Middle frontal gyrus (tissue), 1 donor: Measurements from ENCODE around the gene ENPEP.
"Not testable (repeated sequence)": the region's sequence is repeated elsewhere in the genome, so short reads cannot be mapped to it uniquely, and the experiment has no call there.

Experiments used
- DNase-seq: peaks from one replicate; pipeline ENCODE4 v3.0.0-alpha.2; 2015; ENCODE audit warnings: low spot score; ENCODE audit errors: extremely low spot score

ENPEP gene, protein sequence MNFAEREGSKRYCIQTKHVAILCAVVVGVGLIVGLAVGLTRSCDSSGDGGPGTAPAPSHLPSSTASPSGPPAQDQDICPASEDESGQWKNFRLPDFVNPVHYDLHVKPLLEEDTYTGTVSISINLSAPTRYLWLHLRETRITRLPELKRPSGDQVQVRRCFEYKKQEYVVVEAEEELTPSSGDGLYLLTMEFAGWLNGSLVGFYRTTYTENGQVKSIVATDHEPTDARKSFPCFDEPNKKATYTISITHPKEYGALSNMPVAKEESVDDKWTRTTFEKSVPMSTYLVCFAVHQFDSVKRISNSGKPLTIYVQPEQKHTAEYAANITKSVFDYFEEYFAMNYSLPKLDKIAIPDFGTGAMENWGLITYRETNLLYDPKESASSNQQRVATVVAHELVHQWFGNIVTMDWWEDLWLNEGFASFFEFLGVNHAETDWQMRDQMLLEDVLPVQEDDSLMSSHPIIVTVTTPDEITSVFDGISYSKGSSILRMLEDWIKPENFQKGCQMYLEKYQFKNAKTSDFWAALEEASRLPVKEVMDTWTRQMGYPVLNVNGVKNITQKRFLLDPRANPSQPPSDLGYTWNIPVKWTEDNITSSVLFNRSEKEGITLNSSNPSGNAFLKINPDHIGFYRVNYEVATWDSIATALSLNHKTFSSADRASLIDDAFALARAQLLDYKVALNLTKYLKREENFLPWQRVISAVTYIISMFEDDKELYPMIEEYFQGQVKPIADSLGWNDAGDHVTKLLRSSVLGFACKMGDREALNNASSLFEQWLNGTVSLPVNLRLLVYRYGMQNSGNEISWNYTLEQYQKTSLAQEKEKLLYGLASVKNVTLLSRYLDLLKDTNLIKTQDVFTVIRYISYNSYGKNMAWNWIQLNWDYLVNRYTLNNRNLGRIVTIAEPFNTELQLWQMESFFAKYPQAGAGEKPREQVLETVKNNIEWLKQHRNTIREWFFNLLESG

DNA sequence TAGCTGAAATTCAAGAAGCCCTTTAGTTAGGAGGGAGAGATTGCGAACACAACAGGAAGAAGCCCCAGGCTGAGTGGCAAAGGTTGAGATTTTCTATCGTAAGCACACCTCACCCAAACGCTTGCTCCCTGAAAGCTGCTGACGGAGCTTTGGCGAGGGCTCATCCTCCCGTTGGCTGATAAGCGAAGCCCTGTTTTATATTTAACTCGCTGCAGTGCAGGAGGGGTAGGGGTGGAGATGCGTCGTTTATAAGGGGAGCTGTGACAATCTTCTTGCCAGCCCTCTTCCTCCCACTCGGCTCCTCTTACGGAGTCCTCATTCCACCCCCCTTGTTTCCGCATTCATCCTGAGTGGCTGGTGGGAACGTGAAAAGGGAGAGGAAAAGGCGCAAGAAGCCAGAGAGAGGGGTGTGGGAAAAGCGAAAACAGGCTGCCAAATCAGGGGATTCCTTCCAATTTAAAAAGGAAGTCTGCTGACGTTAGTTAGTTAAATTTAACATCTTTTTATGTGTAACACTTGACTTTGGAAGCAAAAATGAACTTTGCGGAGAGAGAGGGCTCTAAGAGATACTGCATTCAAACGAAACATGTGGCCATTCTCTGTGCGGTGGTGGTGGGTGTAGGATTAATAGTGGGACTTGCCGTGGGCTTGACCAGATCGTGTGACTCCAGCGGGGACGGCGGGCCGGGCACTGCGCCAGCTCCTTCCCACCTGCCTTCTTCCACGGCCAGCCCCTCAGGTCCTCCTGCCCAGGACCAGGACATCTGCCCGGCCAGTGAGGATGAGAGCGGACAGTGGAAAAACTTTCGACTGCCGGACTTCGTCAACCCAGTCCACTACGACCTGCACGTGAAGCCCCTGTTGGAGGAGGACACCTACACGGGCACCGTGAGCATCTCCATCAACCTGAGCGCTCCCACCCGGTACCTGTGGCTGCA lies at the start of gene ENPEP:
Gene ENPEP, plus strand, starts transcription at position 275 of the 938 bp plus-strand sequence. Its CDS starts 260 bp downstream, at position 535.
- DNase-seq: no peak

DNA sequence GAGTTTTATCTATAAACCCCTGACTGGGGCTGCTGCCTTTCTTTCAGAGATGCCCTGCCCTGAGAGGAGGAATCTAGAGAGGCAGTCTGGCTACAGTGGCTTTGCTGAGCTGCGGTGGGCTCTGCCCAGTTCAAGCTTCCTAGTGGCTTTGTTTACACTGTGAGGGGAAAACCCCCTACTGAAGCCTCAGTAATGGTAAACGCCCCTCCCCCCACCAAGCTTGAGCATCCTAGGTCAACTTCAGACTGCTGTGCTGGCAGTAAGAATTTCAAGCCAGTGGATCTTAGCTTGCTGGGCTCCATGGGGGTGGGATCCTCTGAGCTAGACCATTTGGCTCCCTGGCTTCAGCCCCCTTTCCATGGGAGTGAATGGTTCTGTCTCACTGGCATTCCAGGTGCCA lies 44.1 kb upstream of the ENPEP start:
- not testable (repeated sequence) for DNase-seq

DNA sequence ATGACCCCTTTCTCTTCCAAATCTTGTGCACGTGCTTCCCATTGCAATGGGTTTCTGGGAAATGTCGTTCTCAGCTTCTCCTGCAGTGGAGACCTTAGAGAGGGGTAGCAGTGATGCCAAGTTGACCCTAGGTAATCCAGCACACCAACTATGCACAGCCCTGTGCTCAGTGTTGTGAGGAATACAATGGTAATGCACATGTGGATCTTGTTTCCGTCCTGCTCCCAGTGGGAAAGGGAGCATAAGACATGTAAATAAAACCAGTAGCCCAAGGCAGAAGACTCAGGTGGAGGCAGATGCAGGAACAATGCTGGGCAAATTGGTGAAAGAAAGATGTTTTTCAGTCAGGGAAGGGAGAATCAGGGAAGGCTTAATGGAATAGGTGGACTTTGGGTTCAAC lies 38.7 kb upstream of the ENPEP start:
- not testable (repeated sequence) for DNase-seq

DNA sequence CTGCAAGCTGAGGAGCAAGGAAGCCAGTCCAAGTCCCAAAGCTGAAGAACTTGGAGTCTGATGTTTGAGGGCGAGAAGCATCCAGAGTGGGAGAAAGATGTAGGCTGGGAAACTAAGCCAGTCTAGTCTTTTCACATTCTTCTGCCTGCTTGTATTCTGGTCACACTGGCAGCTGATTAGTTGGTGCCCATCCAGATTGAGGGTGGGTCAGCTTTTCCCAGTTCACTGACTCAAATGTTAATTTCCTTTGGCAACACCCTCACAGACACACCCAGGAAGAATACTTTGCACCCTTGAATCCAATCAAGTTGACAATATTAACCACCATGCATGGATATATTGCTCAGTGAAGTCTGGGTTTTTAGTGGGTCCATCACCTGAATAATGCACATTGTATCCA lies 36.7 kb upstream of the ENPEP start:
- DNase-seq: not testable (repeated sequence)

DNA sequence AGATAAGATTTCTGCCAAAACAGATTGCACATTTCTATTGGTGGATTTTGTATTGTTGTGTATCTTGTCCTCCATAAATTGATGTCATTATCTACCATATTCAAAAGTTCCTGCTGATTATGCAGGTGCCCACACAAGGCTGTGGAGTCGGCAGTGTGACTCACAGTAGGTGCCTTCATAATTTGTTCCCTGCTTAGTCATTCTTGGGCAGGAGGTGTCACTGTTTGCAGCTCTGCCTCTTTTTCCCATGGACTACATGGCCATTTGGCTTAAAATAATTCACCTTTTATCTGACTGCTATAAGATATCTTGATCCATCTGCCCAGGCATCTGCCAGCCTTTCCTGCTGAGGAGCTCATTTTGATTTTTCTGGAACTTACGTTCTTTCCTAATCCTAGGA lies 33.6 kb upstream of the ENPEP start:
- DNase-seq: no peak

DNA sequence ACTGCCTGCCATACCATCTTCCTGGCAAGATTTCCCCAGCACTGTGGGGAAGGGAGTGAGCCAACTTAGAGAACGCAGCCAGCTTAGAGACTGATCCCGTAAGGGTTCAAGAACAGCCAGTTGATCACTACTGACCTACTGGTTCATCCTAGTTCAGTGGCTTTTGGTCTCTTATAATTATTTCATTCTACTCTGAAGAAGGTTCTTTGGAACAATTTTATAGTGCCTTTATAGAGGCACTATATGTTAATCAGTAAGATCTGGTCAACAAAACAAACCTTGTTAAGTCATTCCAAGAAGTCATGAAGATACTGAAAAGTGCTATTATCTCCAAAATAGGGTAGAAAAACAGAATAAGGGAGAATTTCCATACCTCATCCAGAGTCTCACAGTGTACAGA lies 33.2 kb upstream of the ENPEP start:
- no peak for DNase-seq

DNA sequence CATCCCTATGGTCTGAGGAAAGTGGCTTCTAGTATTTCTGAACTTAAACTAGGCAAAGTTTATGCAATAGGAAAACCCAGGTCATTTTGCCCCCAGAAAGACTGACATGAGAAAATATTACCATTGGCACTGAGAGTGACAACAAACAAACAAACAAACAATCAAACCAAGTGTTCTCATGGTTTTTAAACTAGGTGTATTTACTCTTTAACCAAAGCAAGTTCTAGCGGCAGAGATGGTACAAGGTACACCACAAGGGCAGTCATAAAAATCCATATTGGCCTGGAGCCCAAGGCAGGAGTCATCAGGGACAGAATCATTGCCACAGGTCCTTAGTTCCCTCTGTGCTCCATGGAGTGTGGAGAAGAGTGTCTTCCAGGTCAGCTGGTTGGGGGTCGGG lies 26.0 kb upstream of the ENPEP start:
- no peak for DNase-seq

DNA sequence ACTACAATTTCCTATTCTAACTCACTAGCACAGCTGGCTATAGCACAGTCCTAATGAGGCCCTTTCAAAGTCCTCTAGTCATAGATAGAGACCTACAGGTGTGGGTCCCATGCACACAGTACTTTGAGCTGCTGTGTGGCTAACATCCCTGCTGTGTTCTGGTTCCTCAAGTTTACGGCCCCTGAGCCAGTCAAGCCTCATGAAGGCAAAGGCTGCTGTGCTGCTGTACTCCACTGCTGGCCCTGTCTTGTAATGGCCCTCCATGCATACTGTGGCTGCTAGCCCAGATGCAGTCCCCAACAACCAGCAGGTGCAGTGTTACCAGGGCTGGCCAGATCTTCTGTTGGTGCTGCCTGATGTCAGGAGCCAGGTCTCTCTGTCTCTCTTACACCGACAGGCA lies 23.4 kb upstream of the ENPEP start:
- no peak for DNase-seq

DNA sequence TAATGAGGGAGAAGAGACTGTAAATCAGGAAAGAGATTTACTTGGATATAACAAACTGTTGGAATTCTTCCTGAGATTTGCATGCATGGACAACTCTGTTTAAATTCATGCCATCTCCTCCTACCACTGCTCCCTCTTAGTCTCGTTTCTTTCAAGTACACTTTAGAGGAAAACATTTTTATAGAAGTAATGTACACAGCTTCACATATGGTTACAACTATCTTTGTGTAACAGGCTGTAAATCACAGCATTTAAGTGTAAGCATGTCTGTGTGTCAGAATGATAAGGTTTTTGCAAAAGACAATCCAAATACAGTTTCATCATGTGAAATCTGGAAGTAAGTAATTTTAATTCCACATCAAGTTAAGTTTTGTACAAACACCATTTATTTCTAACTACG lies 21.5 kb upstream of the ENPEP start:
- DNase-seq: no peak

DNA sequence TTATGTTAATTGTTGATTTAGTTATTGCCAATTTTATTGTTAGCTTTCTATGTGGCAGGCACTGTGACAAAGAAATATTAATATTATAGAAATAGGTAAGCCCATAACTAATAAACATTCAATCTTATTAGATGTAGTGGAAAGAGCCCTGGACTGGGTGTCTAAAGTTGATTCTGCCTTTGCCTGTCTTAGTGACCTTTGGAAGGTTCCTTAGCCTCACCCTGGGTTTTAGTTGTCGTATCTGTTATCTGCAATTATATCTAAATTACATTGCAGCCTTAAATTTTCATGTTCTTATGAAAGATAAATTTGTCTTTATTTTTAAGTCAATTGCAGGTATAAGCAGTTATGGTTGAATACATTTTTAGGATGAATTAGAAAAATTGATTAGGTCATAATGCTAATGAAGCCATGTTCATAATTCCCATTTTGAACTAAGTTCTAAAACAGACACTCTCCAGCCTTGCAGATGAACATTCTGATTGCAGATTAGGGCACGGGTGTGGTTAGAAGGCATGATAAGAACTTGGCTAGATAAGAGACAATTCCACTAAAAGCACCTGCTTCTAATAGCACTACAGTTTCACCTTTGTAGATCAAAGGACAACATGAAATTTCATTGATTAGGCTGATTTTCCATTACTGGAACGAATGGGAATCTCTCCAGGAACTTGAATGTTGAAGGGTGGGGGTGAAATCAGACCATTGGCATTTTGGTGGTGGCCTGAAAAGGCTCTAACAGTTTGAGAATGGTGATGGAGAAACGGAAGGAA lies 17.3 kb upstream of the ENPEP start:
- DNase-seq: no peak

DNA sequence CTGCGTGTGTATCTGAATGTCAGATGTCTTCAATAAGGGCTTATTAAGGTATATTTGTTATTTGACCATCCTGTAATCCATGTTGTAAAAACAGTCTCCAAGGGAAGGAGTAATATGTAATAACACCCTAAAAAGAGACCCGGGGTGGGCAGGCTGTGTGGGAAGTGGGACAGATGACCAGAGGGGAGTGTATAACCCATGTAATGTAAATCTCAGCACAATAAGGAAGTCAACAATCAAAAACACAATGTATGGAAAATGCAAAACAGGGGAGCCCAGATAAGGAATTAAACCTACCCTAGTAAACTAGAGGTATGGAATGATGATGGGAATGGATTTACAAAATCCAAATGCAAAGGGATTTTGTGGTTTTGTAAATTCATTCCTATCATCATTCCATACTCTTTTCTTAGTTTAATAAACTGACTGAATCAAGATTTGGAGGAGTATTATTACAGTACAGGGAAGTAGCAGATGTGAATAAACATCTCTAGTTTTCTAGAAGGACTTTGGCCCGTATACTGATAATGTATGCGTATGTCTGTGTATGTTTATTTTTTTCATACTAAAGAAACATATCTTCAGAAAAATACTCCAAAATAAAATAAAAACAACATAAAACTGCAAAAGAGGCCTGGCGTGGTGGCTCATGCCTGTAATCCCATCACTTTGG lies 15.7 kb upstream of the ENPEP start:
- DNase-seq: no peak

DNA sequence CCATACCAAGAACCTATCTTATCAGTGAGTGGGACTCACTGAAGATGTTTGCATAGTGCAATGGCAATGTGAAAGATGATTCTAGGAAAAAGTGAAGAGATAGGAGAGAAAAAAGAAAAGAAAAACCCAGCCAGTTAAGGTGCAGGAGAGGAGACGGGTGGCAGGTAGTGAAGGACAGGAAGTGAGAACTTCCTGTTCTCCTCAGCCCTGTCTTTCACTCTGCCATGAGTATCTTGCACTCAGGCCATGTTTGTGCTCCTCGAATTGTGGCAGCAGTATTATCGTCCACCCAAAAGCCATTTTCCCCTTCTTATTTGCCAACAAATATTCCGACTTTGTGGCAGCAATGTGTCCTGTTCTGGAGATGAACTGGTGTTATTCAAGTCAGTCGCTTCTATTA lies 8.6 kb upstream of the ENPEP start:
- no peak for DNase-seq

DNA sequence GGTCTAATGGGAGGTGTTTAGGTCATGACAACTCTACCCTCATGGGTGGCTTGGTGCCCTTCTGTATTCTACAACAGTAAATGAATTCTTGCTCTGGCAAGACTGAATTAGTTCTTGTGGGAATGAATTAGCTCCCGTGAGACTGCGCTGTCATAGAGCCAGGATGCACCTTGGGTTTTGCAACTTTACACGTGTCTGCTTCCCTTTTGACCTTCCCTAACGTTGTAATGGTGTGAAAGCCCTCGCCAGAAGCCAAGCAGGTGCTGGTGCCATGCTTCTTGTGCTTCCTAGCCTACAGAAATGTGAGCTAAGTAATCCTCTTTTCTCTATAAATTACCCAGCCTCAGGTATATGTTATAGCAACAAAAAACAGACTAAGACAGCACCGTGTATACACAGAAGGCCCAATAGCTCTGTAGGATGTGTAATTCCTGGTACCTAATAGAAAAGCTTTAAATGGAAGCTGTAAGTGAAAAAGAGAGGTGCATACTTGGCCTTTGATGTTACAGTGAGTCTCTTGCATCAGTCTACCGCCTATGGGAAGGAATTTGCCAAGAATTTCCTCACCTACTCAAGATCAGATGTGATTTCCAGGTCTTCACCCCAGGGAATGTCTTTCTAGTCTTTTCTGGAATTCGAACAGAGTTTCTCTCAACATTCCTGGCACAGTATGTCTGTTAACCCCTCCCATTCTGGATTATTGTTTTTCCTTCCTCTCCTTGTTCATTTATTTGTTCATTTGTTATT lies 3.2 kb upstream of the ENPEP start:
- no peak for DNase-seq

DNA sequence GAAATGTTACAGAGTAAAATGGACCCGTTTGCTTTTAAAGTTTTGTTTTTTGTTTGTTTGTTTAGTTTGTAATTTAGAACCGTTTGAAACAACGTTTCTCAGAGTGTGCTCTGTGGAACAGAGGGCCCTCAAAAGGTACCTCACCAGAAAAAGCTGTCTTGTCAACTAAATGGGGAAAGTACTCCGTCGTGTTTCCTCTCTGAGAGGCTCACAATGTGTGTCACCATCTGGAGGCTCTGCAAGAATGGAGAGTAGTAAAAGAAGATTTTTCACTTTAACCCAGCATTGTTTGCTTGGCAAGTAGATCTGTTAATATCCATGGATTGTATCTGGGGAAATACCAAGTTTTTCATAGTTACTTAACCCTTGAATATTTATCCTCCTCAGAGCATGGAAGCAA lies 1.5 kb upstream of the ENPEP start:
- no peak for DNase-seq

DNA sequence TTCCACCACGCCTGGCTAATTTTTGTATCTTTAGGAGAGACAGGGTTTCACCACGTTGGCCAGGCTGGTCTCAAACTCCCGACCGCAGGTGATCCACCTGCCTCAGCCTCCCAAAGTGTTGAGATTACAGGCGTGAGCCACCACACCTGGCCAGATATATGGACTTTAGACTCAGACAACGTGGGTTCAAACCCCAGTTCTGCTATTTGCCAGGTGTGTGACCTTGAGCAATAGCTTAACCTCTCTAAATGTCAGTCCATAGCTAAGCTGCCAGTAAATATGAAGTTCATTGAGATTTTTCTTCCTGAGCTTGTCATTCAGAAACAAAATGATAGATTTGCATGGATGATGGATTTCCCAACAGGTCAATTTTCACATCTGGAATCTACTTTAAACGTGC lies 875 bp upstream of the ENPEP start:
- DNase-seq: not testable (repeated sequence)

DNA sequence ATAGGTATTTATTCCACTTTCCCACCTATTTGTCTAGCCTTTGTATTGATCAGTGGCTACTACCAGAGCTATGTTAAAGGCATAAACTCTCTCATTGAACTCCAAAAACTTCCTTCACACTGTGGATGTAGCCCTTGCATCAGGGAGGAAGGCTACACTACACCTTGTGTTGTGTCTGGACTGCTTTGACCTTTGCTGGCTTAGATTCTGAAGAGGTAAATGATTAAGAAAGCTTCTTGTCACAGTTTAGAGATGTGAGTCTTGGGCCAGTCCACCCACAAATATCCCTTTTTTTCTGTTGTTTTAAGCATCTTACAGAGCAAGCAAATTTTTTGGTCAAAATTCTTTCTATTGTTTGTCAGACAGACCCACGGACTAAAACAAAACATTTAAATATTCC lies 1.9 kb downstream of the ENPEP start:
- DNase-seq: no peak

DNA sequence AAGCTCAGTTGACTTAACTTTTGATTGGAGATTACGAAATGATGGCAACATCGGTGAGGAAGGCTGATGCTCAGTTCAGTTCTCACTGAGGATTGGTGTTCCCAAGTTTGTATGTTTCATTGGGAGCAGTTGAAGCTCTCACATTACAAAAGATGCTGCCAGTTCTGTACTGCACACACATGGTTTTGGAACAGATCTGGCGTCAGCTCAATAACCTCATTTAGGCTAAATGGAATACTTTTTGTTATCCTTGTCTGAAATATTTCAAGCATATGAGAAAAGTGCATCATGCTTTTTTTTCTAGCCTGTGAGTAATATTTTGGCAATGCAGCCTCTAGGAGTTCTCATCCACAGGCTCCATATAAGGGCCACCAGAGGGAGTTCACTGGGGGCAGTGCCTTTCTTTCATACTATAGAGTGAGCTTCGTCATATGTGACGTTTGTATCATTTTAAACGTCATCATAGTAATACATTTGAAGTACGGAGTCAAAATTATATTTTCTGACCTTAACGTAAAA lies 4.1 kb downstream of the ENPEP start:
- DNase-seq: peak; percentile 19

DNA sequence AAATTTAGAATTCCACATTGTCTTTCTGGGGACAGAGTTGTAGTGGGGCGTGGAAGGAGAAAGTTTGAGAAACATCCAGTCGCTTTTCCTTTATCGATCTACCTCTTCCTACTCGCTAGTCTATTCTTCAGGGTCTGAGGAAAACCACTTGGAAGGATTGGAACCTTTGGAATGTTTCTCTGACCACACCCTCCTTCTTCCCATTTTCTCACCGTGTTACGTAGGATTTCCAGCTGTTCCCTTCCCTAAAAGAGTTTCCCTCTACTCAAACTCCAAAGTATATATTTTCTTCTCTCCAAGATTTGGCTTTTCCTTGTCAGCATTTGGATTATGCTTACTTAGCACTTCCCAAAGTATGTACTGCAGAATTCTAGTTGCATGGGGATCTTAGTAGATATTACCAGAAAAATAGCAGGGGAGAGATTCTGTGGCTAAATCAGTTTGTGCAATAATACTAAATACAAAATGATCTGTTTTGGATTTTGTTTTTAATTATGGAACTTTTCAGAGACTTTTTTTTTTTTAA lies 4.9 kb downstream of the ENPEP start:
- no peak for DNase-seq

DNA sequence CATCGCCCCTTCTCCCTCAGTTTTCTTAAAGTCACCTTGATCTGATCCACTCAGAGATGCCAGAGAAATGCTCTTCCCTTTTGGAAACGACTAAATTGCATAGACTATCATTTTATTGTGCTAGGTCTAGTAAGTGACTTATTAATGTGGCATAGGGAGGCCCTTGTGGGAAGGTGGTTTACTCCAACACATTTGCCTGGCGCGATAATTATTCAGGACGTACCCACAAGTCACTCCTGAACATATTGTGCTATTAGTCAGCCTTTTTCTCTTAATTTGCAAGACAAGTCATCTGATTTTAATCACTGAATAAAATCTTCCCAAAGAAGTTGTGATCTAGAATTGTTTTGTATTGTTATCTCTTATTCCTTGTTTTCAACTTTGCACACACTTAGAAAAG lies 7.6 kb downstream of the ENPEP start:
- DNase-seq: no peak
